HUES48 (cell line): Measurements from ENCODE around the gene IDUA.
"Not testable (repeated sequence)": the region's sequence is repeated elsewhere in the genome, so short reads cannot be mapped to it uniquely, and the experiment has no call there.

Experiments
- H3K27ac ChIP-seq: one replicate; pipeline ENCODE4 v1.7.0; 2013; ENCODE audit warnings: low read depth, low read length, inconsistent platforms
- H3K27me3 ChIP-seq: 2 replicates; pipeline ENCODE4 v1.6.1; 2013; ENCODE audit warnings: mild to moderate bottlenecking, low read length; ENCODE audit not compliant: control insufficient read depth, insufficient read depth
- H3K36me3 ChIP-seq: 2 replicates; pipeline ENCODE4 v1.6.1; 2013; ENCODE audit warnings: low read length; ENCODE audit not compliant: control insufficient read depth, insufficient read depth
- H3K4me1 ChIP-seq: 2 replicates; pipeline ENCODE4 v1.6.1; 2013; ENCODE audit warnings: mild to moderate bottlenecking, low read length; ENCODE audit not compliant: control insufficient read depth, insufficient read depth
- H3K4me3 ChIP-seq: 2 replicates; pipeline ENCODE4 v1.5.1; 2013; ENCODE audit warnings: mild to moderate bottlenecking, low read depth, low read length
- H3K9ac ChIP-seq: 2 replicates; pipeline ENCODE4 v1.6.1; 2013; ENCODE audit warnings: mild to moderate bottlenecking, low read depth, low read length, moderate library complexity
- H3K9me3 ChIP-seq: 2 replicates; pipeline ENCODE4 v1.6.1; 2013; ENCODE audit warnings: low read length; ENCODE audit not compliant: control insufficient read depth, insufficient read depth

The IDUA gene

GRCh38 chr4:970046-970745, 16.6 kb upstream of the IDUA start:
- Histone ChIP-seq H3K9ac (no peak overlapping the region), H3K4me1 (no peaks in the 10 kb centered on the region; the same call in 1 of the 2 replicates), H3K9me3 (no peaks in the 10 kb centered on the region), H3K36me3 (no peaks in the 10 kb centered on the region; the same call in 1 of the 2 replicates), H3K27me3 (peaks cover 35% of the 10 kb centered on the region), H3K4me3 (no peak overlapping the region), H3K27ac (no peak overlapping the region)

- Histone ChIP-seq H3K36me3 (no peaks in the 10 kb centered on the region), H3K9ac (no peak overlapping the region), H3K9me3 (no peaks in the 10 kb centered on the region), H3K4me3 (no peak overlapping the region), H3K4me1 (no peaks in the 10 kb centered on the region; the same call in 1 of the 2 replicates), H3K27ac (no peak overlapping the region), H3K27me3 (peaks cover 35% of the 10 kb centered on the region)
Measured at GRCh38 chr4:970854-971520, 15.9 kb upstream of the IDUA start.

- peak overlapping the region; percentile 77; the same call in 1 of the 2 replicates for H3K4me3 ChIP-seq
- H3K36me3 ChIP-seq: no peaks in the 10 kb centered on the region
- no peak overlapping the region for H3K9ac ChIP-seq
- no peaks in the 10 kb centered on the region for H3K9me3 ChIP-seq
- H3K27ac ChIP-seq: no peak overlapping the region
- no peaks in the 10 kb centered on the region; the same call in 1 of the 2 replicates for H3K4me1 ChIP-seq
- H3K27me3 ChIP-seq: peaks cover 35% of the 10 kb centered on the region
Measured at GRCh38 chr4:971666-972500, 15.0 kb upstream of the IDUA start.

GRCh38 chr4:972651-973424, 14.0 kb upstream of the IDUA start:
- peaks cover 29% of the 10 kb centered on the region for H3K27me3 ChIP-seq

GRCh38 chr4:973431-974397, 13.1 kb upstream of the IDUA start, which contains the start of gene DGKQ:
Gene DGKQ (minus strand): TSS chr4:973569. CDS start chr4:973482, 87 bp downstream.
- H3K9me3 ChIP-seq: no peaks in the 10 kb centered on the region
- no peak within 1 kb of the TSS for H3K27ac ChIP-seq
- H3K36me3 ChIP-seq: no peaks in the 10 kb centered on the region
- peaks cover 22% of the 10 kb centered on the region for H3K27me3 ChIP-seq
- no peak within 1 kb of the TSS for H3K9ac ChIP-seq
- H3K4me1 ChIP-seq: no peaks in the 10 kb centered on the region
- H3K4me3 ChIP-seq: peak within 1 kb of the TSS; percentile 77

More at GRCh38 chr4:972651-973424, 14.0 kb upstream of the IDUA start:
- H3K4me1 ChIP-seq: no peaks in the 10 kb centered on the region; the same call in 1 of the 2 replicates
- H3K9ac ChIP-seq: no peak overlapping the region
- peak overlapping the region; percentile 77 for H3K4me3 ChIP-seq
- no peaks in the 10 kb centered on the region for H3K36me3 ChIP-seq
- no peaks in the 10 kb centered on the region for H3K9me3 ChIP-seq
- no peak overlapping the region for H3K27ac ChIP-seq

GRCh38 chr4:974668-975067, 12.2 kb upstream of the IDUA start:
- Histone ChIP-seq H3K27ac (no peak overlapping the region), H3K9ac (no peak overlapping the region), H3K4me1 (no peaks in the 10 kb centered on the region), H3K4me3 (no peak overlapping the region), H3K9me3 (no peaks in the 10 kb centered on the region), H3K36me3 (no peaks in the 10 kb centered on the region), H3K27me3 (peaks cover 22% of the 10 kb centered on the region)

GRCh38 chr4:976016-976415, 10.8 kb upstream of the IDUA start:
- not testable (repeated sequence) for H3K36me3 ChIP-seq, H3K4me1 ChIP-seq, H3K9ac ChIP-seq, H3K27ac ChIP-seq, H3K4me3 ChIP-seq, H3K9me3 ChIP-seq
- H3K27me3 ChIP-seq: peaks cover 22% of the 10 kb centered on the region

- Histone ChIP-seq H3K9me3 (no peaks in the 10 kb centered on the region), H3K27ac (no peak overlapping the region), H3K4me1 (no peaks in the 10 kb centered on the region), H3K9ac (no peak overlapping the region), H3K27me3 (peaks cover 7% of the 10 kb centered on the region; the same call in 1 of the 2 replicates), H3K36me3 (no peaks in the 10 kb centered on the region), H3K4me3 (no peak overlapping the region)
Measured at GRCh38 chr4:978957-979701, 7.7 kb upstream of the IDUA start.

GRCh38 chr4:982291-982690, 4.6 kb upstream of the IDUA start:
- Histone ChIP-seq H3K27me3 (peaks cover 14% of the 10 kb centered on the region), H3K9me3 (no peaks in the 10 kb centered on the region), H3K27ac (no peak overlapping the region), H3K4me3 (no peak overlapping the region), H3K36me3 (no peaks in the 10 kb centered on the region), H3K4me1 (peaks cover 9% of the 10 kb centered on the region; the same call in 1 of the 2 replicates), H3K9ac (no peak overlapping the region)
